WTC11 (cell line): ENCODE measurements around the gene MPEG1. TPM values are rescaled to one million over a fixed set of nuclear protein-coding genes. Genes with fewer than 3 reads are reported as not detected.

Experiments
- ATAC-seq: fragments of 200-7000 bp; cut with Tn5 transposase; 2 replicates; pipeline ENCODE4 v1.10.0; 2021; ENCODE audit warnings: mild to moderate bottlenecking, moderate library complexity
- CTCF ChIA-PET: fragments of 300-600 bp; sonication (Branson Sonifier 250); formaldehyde crosslinking; loops from one replicate; lab custom pipeline; 2021; ENCODE audit warnings: antibody characterized with exemption; lab: Charles Lee
- POLR2A ChIA-PET: fragments of 350-600 bp; sonication (Branson Sonifier 250); formaldehyde crosslinking; loops from one replicate; lab custom pipeline; 2021; ENCODE audit warnings: antibody characterized with exemption; lab: Charles Lee
- DNase-seq: peaks from one replicate; pipeline ENCODE4 v3.0.0; 2021; ENCODE audit warnings: low spot score
- H3K27ac Mint-ChIP-seq: 2 replicates; pipeline ENCODE4 v1.8.0; 2021; ENCODE audit warnings: mixed read lengths
- H3K27me3 Mint-ChIP-seq: 2 replicates; pipeline ENCODE4 v1.8.0; 2021; ENCODE audit warnings: low read depth, mild to moderate bottlenecking, moderate library complexity, mixed read lengths
- H3K36me3 Mint-ChIP-seq: 2 replicates; pipeline ENCODE4 v1.8.0; 2021; ENCODE audit warnings: mixed read lengths
- H3K4me1 Mint-ChIP-seq: 2 replicates; pipeline ENCODE4 v1.8.0; 2022; ENCODE audit warnings: mixed read lengths
- H3K4me3 Mint-ChIP-seq: 2 replicates; pipeline ENCODE4 v1.8.0; 2021; ENCODE audit warnings: mild to moderate bottlenecking, moderate library complexity, mixed read lengths
- H3K9me3 Mint-ChIP-seq: 2 replicates; pipeline ENCODE4 v1.8.0; 2021; ENCODE audit warnings: mixed read lengths
- CREB1 ChIP-seq: sonication (generic); formaldehyde crosslinking; IDR thresholded peaks from 2 replicates; pipeline ENCODE4 v1.8.0; 2023; ENCODE audit warnings: mild to moderate bottlenecking, missing genetic modification reagents
- CREM ChIP-seq: sonication (generic); formaldehyde crosslinking; IDR thresholded peaks from 2 replicates; pipeline ENCODE4 v1.8.1; 2022; ENCODE audit warnings: mild to moderate bottlenecking, missing genetic modification reagents, moderate library complexity
- ELF4 ChIP-seq: sonication (generic); formaldehyde crosslinking; IDR thresholded peaks from 2 replicates; pipeline ENCODE4 v1.8.1; 2022; ENCODE audit warnings: low read depth, mild to moderate bottlenecking, moderate library complexity, missing genetic modification reagents
- ETV6 ChIP-seq: sonication (generic); formaldehyde crosslinking; IDR thresholded peaks from 2 replicates; pipeline ENCODE4 v1.8.1; 2022; ENCODE audit warnings: mild to moderate bottlenecking, missing genetic modification reagents
- FOXP1 ChIP-seq: sonication (generic); formaldehyde crosslinking; IDR thresholded peaks from 2 replicates; pipeline ENCODE4 v1.8.0; 2022; ENCODE audit warnings: missing genetic modification reagents, mild to moderate bottlenecking, moderate library complexity, borderline replicate concordance
- GTF2I ChIP-seq: fragments of 250-450 bp; sonication (Bioruptor Pico); conservative IDR thresholded peaks from 2 replicates; pipeline ENCODE4 v1.4.0; 2021; ENCODE audit warnings: mild to moderate bottlenecking
- MYBL2 ChIP-seq: sonication (generic); formaldehyde crosslinking; IDR thresholded peaks from 2 replicates; pipeline ENCODE4 v1.8.1; 2023; ENCODE audit warnings: mild to moderate bottlenecking, moderate library complexity, missing genetic modification reagents
- NR3C1 ChIP-seq: sonication (generic); formaldehyde crosslinking; conservative IDR thresholded peaks from 2 replicates; pipeline ENCODE4 v1.8.1; 2023; ENCODE audit warnings: low read depth, mild to moderate bottlenecking, missing genetic modification reagents
- PRRX2 ChIP-seq: fragments of 250-450 bp; sonication (Bioruptor Pico); IDR thresholded peaks from 2 replicates; pipeline ENCODE4 v1.8.0; 2021; ENCODE audit warnings: mild to moderate bottlenecking
- SMAD4 ChIP-seq: sonication (generic); formaldehyde crosslinking; IDR thresholded peaks from 2 replicates; pipeline ENCODE4 v1.8.0; 2022; ENCODE audit warnings: mild to moderate bottlenecking, missing genetic modification reagents
- SP1 ChIP-seq: sonication (generic); formaldehyde crosslinking; conservative IDR thresholded peaks from 2 replicates; pipeline ENCODE4 v1.8.1; 2022; ENCODE audit warnings: missing genetic modification reagents
- ZMAT4 ChIP-seq: fragments of 250-450 bp; sonication (Bioruptor Pico); IDR thresholded peaks from 2 replicates; pipeline ENCODE4 v1.9.0; 2021; ENCODE audit warnings: mild to moderate bottlenecking
- ZNF121 ChIP-seq: sonication (generic); formaldehyde crosslinking; IDR thresholded peaks from 2 replicates; pipeline ENCODE4 v1.8.0; 2023; ENCODE audit warnings: missing genetic modification reagents
- ZNF423 ChIP-seq: fragments of 250-450 bp; sonication (Bioruptor Pico); IDR thresholded peaks from 2 replicates; pipeline ENCODE4 v2.1.2; 2022; ENCODE audit warnings: mild to moderate bottlenecking, moderate library complexity
- ZNF532 ChIP-seq: fragments of 250-450 bp; sonication (Bioruptor Pico); IDR thresholded peaks from 2 replicates; pipeline ENCODE4 v1.9.0; 2021; ENCODE audit warnings: mild to moderate bottlenecking, borderline replicate concordance
- total RNA-seq: library from RNA; stranded (reverse); gene quantifications from 3 replicates; pipeline ENCODE4 v1.2.3, GENCODE V29; 2021
- TF ChIP-seq, protein P1 (sequence below): sonication (generic); formaldehyde crosslinking; IDR thresholded peaks from 2 replicates; pipeline ENCODE4 v1.8.0; 2022; ENCODE audit warnings: mild to moderate bottlenecking, missing genetic modification reagents
- TF ChIP-seq, protein P2 (sequence below): sonication (generic); formaldehyde crosslinking; IDR thresholded peaks from 2 replicates; pipeline ENCODE4 v1.8.1; 2022; ENCODE audit warnings: low read depth, mild to moderate bottlenecking, moderate library complexity, missing genetic modification reagents, borderline replicate concordance
- TF ChIP-seq, protein P3 (sequence below): fragments of 250-450 bp; sonication (Bioruptor Pico); IDR thresholded peaks from 2 replicates; pipeline ENCODE4 v1.8.0; 2021; ENCODE audit warnings: mild to moderate bottlenecking
- TF ChIP-seq, protein P4 (sequence below): sonication (generic); formaldehyde crosslinking; conservative IDR thresholded peaks from 2 replicates; pipeline ENCODE4 v1.8.1; 2023; ENCODE audit warnings: mild to moderate bottlenecking, low read depth, missing genetic modification reagents, moderate library complexity

Gene MPEG1
- total RNA-seq, 1 experiment from 2014 or later, result 0.09 TPM

DNA sequence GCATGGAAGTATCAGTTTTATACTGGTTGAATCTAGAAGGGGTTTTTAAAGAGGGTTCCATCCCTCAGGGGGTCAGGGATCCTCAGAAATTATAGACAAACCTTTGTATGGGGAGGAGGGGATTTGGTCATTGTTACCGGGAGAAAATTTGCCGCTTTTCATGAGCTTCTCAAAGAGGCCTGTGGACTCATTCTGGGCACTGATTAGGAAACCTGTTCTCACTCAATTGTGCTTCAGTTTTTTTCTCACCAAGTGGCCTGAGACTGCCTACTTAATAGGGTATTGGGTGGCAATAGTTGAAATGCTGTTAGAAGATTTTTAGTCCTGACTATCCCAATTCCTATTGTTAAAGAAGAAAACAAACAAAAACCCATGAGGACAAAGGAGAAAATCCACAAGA, 14.0 kb downstream of the MPEG1 start:
- H3K27ac Mint-ChIP-seq, result no peak overlapping the region
- no peak overlapping the region for H3K4me3 Mint-ChIP-seq
- H3K27me3 Mint-ChIP-seq, result no peaks in the 10 kb centered on the region
- peaks cover 15% of the 10 kb centered on the region for H3K9me3 Mint-ChIP-seq
- H3K36me3 Mint-ChIP-seq, result peaks cover 62% of the 10 kb centered on the region
- no peak for DNase-seq
- ChIA-PET POLR2A (no interaction called here), CTCF (interaction anchor here (1.1 to 2.1 kb wide), 5 partner anchors 8 to 57 kb away, joined by 4 to 8 read pairs (median 6); partner anchors contain the start of gene DTX4)
- no peaks in the 10 kb centered on the region for H3K4me1 Mint-ChIP-seq
- TF ChIP-seq ZNF423 (CRISPR knock-in tag), result no peak
- TF ChIP-seq, protein P1, sequence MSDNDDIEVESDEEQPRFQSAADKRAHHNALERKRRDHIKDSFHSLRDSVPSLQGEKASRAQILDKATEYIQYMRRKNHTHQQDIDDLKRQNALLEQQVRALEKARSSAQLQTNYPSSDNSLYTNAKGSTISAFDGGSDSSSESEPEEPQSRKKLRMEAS, result no peak
- TF ChIP-seq CREB1 (CRISPR knock-in tag), result no peak
- no peak for TF ChIP-seq ZMAT4 (CRISPR knock-in tag)
- no peak for ATAC-seq

DNA sequence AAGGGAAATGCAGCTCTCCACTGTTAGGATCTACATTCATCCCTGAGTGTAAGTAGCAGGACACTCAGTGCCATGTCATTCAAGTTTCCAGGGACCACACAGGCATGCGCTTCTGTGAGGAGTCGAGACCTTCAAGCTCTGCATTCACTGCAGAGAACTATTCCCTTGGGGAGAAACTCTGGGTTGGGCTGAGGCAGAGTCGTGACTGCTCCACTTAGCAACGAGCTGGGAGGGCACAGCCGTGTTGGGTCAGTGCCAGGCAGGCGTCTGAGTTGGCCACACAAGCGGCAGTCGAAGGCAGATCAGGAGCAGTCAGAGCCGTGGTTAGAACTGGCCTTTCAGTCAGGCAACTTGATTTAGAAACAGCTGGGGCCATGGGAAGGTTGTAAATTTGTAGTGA, 14.7 kb downstream of the MPEG1 start:
- peaks cover 66% of the 10 kb centered on the region for H3K36me3 Mint-ChIP-seq
- peaks cover 15% of the 10 kb centered on the region for H3K9me3 Mint-ChIP-seq
- ATAC-seq (no peak), DNase-seq (no peak)
- no peaks in the 10 kb centered on the region for H3K27me3 Mint-ChIP-seq
- ChIA-PET POLR2A (no interaction called here), CTCF (interaction anchor here (1.1 to 2.1 kb wide), 4 partner anchors 9 to 58 kb away, joined by 4 to 8 read pairs (median 6); partner anchors contain the start of gene DTX4)
- no peak overlapping the region for H3K27ac Mint-ChIP-seq
- TF ChIP-seq, protein P2, sequence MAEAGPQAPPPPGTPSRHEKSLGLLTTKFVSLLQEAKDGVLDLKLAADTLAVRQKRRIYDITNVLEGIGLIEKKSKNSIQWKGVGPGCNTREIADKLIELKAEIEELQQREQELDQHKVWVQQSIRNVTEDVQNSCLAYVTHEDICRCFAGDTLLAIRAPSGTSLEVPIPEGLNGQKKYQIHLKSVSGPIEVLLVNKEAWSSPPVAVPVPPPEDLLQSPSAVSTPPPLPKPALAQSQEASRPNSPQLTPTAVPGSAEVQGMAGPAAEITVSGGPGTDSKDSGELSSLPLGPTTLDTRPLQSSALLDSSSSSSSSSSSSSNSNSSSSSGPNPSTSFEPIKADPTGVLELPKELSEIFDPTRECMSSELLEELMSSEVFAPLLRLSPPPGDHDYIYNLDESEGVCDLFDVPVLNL, result no peak
- TF ChIP-seq NR3C1 (CRISPR knock-in tag), result no peak
- TF ChIP-seq ETV6 (CRISPR knock-in tag), result no peak
- TF ChIP-seq, protein P3, sequence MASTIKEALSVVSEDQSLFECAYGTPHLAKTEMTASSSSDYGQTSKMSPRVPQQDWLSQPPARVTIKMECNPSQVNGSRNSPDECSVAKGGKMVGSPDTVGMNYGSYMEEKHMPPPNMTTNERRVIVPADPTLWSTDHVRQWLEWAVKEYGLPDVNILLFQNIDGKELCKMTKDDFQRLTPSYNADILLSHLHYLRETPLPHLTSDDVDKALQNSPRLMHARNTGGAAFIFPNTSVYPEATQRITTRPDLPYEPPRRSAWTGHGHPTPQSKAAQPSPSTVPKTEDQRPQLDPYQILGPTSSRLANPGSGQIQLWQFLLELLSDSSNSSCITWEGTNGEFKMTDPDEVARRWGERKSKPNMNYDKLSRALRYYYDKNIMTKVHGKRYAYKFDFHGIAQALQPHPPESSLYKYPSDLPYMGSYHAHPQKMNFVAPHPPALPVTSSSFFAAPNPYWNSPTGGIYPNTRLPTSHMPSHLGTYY (CRISPR knock-in tag), result no peak
- TF ChIP-seq ZNF121 (CRISPR knock-in tag), result no peak
- no peak for TF ChIP-seq SMAD4 (CRISPR knock-in tag)
- TF ChIP-seq FOXP1 (CRISPR knock-in tag), result no peak
- TF ChIP-seq GTF2I (CRISPR knock-in tag), result no peak
- H3K4me3 Mint-ChIP-seq, result no peak overlapping the region
- H3K4me1 Mint-ChIP-seq, result no peaks in the 10 kb centered on the region

- no peak for DNase-seq
- ATAC-seq, result no peak
- Mint-ChIP-seq H3K4me1 (no peaks in the 10 kb centered on the region), H3K36me3 (peaks cover 73% of the 10 kb centered on the region), H3K9me3 (peaks cover 15% of the 10 kb centered on the region), H3K27me3 (no peaks in the 10 kb centered on the region), H3K27ac (no peak overlapping the region), H3K4me3 (no peak overlapping the region)
- TF ChIP-seq PRRX2 (CRISPR knock-in tag), result no peak
- TF ChIP-seq MYBL2 (CRISPR knock-in tag), result no peak
- TF ChIP-seq ZNF532 (CRISPR knock-in tag), result no peak
- TF ChIP-seq CREM (CRISPR knock-in tag), result no peak
- TF ChIP-seq SP1, result no peak
- TF ChIP-seq, protein P4, sequence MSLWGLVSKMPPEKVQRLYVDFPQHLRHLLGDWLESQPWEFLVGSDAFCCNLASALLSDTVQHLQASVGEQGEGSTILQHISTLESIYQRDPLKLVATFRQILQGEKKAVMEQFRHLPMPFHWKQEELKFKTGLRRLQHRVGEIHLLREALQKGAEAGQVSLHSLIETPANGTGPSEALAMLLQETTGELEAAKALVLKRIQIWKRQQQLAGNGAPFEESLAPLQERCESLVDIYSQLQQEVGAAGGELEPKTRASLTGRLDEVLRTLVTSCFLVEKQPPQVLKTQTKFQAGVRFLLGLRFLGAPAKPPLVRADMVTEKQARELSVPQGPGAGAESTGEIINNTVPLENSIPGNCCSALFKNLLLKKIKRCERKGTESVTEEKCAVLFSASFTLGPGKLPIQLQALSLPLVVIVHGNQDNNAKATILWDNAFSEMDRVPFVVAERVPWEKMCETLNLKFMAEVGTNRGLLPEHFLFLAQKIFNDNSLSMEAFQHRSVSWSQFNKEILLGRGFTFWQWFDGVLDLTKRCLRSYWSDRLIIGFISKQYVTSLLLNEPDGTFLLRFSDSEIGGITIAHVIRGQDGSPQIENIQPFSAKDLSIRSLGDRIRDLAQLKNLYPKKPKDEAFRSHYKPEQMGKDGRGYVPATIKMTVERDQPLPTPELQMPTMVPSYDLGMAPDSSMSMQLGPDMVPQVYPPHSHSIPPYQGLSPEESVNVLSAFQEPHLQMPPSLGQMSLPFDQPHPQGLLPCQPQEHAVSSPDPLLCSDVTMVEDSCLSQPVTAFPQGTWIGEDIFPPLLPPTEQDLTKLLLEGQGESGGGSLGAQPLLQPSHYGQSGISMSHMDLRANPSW, result no peak
- TF ChIP-seq ELF4 (CRISPR knock-in tag), result no peak
- CTCF ChIA-PET, result interaction anchor here (1.7 kb wide), 1 partner anchor 11 kb away, joined by 4 read pairs; no protein-coding TSS in a partner anchor
- POLR2A ChIA-PET, result no interaction called here
These were observed 15.9 kb downstream of the MPEG1 start for GRCh38 chr11:59196777-59197176.
